HepG2 (cell line): ENCODE data around the gene OGFOD3. TPM values are rescaled to one million over a fixed set of nuclear protein-coding genes. Genes with fewer than 3 reads are reported as not detected.
A peak's percentile ranks its signal among the peaks of the same experiment; 100 is the strongest.

ENCODE experiments used
- BHLHE40 ChIP-seq: IDR thresholded peaks from 2 replicates; pipeline ENCODE4 v1.6.1; 2011; ENCODE audit warnings: low read length, improper control_type of control experiment
- CCAR2 ChIP-seq: fragments of 200-400 bp; formaldehyde crosslinking; optimal IDR thresholded peaks from 2 replicates; pipeline ENCODE3; 2018; ENCODE audit warnings: low read depth, mild to moderate bottlenecking, low read length, moderate library complexity
- KMT2A ChIP-seq: sonication (generic); formaldehyde crosslinking; IDR thresholded peaks from 2 replicates; pipeline ENCODE4 v1.4.0; 2020; ENCODE audit warnings: missing genetic modification reagents
- KMT2B ChIP-seq: IDR thresholded peaks from 2 replicates; pipeline ENCODE4 v1.6.1; 2016; ENCODE audit warnings: missing genetic modification reagents, missing compliant biosample characterization
- PBX2 ChIP-seq: IDR thresholded peaks from 2 replicates; pipeline ENCODE4 v1.6.1; 2016; ENCODE audit warnings: control low read depth
- RFX5 ChIP-seq: IDR thresholded peaks from 2 replicates; pipeline ENCODE4 v1.6.1; 2011; ENCODE audit warnings: low read depth, low read length, improper control_type of control experiment
- TMF1 ChIP-seq: sonication (generic); formaldehyde crosslinking; IDR thresholded peaks from 2 replicates; pipeline ENCODE4 v1.8.1; 2022; ENCODE audit warnings: low read depth, missing genetic modification reagents
- ZKSCAN5 ChIP-seq: sonication (generic); formaldehyde crosslinking; IDR thresholded peaks from 2 replicates; pipeline ENCODE4 v1.5.1; 2020; ENCODE audit warnings: mild to moderate bottlenecking, missing genetic modification reagents
- ZNF264 ChIP-seq: sonication (generic); formaldehyde crosslinking; IDR thresholded peaks from 2 replicates; pipeline ENCODE4 v1.4.0; 2020; ENCODE audit warnings: missing genetic modification reagents
- ZSCAN21 ChIP-seq: sonication (generic); formaldehyde crosslinking; IDR thresholded peaks from 2 replicates; pipeline ENCODE4 v1.8.0; 2022; ENCODE audit warnings: mild to moderate bottlenecking, missing genetic modification reagents, moderate library complexity, borderline replicate concordance
- polyA plus RNA-seq, 8 experiments: library from polyadenylated mRNA; depleted of rRNA in 3 of 8; stranded (reverse) in 7 of 8; unstranded in 1 of 8; fragments of >200 nt; fragmentation: Illumina TruSeq in 4 of 8; extraction: Trizol in 4 of 8; gene quantifications; 2 replicates each; pipeline versions ENCODE4 v1.2.1 to v1.2.3, GENCODE V29; 2011 to 2016; ENCODE audit warnings: low read depth in 4 of 8, missing spikeins in 1 of 8, mixed read lengths in 1 of 8; ENCODE audit not compliant: insufficient read depth in 1 of 8
- total RNA-seq, 5 experiments: library from RNA; depleted of rRNA; stranded (reverse); fragments of >200 nt; fragmentation: Illumina TruSeq; extraction: Trizol; gene quantifications; 2 replicates each; pipeline ENCODE4 v1.2.3, GENCODE V29; 2016; ENCODE audit warnings: low read depth in 1 of 5
- TF ChIP-seq, protein P1 (sequence below): sonication (generic); formaldehyde crosslinking; IDR thresholded peaks from 2 replicates; pipeline ENCODE4 v1.8.1; 2023; ENCODE audit warnings: missing genetic modification reagents, inconsistent platforms, borderline replicate concordance
- TF ChIP-seq, protein P2 (sequence below): sonication (generic); formaldehyde crosslinking; IDR thresholded peaks from 2 replicates; pipeline ENCODE4 v1.4.0; 2020; ENCODE audit warnings: mild to moderate bottlenecking, missing genetic modification reagents, borderline replicate concordance
- TF ChIP-seq, protein P3 (sequence below): sonication (generic); formaldehyde crosslinking; IDR thresholded peaks from 2 replicates; pipeline ENCODE4 v1.5.0; 2020; ENCODE audit warnings: mild to moderate bottlenecking, missing genetic modification reagents, borderline replicate concordance

Gene OGFOD3
- total and polyA plus RNA-seq, 2 of the 13 experiments (the other 11 are each of a cell fraction or from before 2014, with no cell fraction given): 40.0 to 42.1 TPM

- TF ChIP-seq BHLHE40 (no peak), RFX5 (0 out of 2 replicates have a peak, but pooled peaks have one; percentile 32), ZKSCAN5 (CRISPR knock-in tag) (no peak), TMF1 (CRISPR knock-in tag) (peak; percentile 88; the same call in 1 of the 2 replicates), KMT2A (peak; percentile 84; the same call in 1 of the 2 replicates), CCAR2 (peak; percentile 24), KMT2B (CRISPR knock-in tag) (no peak; the same call in 1 of the 2 replicates), PBX2 (no peak), ZSCAN21 (peak; percentile 97), ZNF264 (CRISPR knock-in tag) (no peak)
- TF ChIP-seq, protein P1, sequence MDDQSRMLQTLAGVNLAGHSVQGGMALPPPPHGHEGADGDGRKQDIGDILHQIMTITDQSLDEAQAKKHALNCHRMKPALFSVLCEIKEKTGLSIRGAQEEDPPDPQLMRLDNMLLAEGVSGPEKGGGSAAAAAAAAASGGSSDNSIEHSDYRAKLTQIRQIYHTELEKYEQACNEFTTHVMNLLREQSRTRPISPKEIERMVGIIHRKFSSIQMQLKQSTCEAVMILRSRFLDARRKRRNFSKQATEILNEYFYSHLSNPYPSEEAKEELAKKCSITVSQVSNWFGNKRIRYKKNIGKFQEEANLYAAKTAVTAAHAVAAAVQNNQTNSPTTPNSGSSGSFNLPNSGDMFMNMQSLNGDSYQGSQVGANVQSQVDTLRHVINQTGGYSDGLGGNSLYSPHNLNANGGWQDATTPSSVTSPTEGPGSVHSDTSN (CRISPR knock-in tag): no peak
- TF ChIP-seq, protein P2, sequence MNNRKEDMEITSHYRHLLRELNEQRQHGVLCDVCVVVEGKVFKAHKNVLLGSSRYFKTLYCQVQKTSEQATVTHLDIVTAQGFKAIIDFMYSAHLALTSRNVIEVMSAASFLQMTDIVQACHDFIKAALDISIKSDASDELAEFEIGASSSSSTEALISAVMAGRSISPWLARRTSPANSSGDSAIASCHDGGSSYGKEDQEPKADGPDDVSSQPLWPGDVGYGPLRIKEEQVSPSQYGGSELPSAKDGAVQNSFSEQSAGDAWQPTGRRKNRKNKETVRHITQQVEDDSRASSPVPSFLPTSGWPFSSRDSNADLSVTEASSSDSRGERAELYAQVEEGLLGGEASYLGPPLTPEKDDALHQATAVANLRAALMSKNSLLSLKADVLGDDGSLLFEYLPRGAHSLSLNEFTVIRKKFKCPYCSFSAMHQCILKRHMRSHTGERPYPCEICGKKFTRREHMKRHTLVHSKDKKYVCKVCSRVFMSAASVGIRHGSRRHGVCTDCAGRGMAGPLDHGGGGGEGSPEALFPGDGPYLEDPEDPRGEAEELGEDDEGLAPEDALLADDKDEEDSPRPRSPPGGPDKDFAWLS (CRISPR knock-in tag): no peak
- TF ChIP-seq, protein P3, sequence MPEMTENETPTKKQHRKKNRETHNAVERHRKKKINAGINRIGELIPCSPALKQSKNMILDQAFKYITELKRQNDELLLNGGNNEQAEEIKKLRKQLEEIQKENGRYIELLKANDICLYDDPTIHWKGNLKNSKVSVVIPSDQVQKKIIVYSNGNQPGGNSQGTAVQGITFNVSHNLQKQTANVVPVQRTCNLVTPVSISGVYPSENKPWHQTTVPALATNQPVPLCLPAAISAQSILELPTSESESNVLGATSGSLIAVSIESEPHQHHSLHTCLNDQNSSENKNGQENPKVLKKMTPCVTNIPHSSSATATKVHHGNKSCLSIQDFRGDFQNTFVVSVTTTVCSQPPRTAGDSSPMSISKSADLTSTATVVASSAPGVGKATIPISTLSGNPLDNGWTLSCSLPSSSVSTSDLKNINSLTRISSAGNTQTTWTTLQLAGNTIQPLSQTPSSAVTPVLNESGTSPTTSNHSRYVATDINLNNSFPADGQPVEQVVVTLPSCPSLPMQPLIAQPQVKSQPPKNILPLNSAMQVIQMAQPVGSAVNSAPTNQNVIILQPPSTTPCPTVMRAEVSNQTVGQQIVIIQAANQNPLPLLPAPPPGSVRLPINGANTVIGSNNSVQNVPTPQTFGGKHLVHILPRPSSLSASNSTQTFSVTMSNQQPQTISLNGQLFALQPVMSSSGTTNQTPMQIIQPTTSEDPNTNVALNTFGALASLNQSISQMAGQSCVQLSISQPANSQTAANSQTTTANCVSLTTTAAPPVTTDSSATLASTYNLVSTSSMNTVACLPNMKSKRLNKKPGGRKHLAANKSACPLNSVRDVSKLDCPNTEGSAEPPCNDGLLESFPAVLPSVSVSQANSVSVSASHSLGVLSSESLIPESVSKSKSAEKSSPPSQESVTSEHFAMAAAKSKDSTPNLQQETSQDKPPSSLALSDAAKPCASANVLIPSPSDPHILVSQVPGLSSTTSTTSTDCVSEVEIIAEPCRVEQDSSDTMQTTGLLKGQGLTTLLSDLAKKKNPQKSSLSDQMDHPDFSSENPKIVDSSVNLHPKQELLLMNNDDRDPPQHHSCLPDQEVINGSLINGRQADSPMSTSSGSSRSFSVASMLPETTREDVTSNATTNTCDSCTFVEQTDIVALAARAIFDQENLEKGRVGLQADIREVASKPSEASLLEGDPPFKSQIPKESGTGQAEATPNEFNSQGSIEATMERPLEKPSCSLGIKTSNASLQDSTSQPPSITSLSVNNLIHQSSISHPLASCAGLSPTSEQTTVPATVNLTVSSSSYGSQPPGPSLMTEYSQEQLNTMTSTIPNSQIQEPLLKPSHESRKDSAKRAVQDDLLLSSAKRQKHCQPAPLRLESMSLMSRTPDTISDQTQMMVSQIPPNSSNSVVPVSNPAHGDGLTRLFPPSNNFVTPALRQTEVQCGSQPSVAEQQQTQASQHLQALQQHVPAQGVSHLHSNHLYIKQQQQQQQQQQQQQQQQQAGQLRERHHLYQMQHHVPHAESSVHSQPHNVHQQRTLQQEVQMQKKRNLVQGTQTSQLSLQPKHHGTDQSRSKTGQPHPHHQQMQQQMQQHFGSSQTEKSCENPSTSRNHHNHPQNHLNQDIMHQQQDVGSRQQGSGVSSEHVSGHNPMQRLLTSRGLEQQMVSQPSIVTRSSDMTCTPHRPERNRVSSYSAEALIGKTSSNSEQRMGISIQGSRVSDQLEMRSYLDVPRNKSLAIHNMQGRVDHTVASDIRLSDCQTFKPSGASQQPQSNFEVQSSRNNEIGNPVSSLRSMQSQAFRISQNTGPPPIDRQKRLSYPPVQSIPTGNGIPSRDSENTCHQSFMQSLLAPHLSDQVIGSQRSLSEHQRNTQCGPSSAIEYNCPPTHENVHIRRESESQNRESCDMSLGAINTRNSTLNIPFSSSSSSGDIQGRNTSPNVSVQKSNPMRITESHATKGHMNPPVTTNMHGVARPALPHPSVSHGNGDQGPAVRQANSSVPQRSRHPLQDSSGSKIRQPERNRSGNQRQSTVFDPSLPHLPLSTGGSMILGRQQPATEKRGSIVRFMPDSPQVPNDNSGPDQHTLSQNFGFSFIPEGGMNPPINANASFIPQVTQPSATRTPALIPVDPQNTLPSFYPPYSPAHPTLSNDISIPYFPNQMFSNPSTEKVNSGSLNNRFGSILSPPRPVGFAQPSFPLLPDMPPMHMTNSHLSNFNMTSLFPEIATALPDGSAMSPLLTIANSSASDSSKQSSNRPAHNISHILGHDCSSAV (CRISPR knock-in tag): no peak
These were observed 32.1 kb upstream of the OGFOD3 start, which contains the start of gene CYBC1 (continued) for GRCh38 chr17:82450357-82451106.
